IPS-11a (cell line): Measurements from ENCODE around the gene NIPAL4.

ENCODE experiments used
- H3K4me3 ChIP-seq: one replicate; pipeline ENCODE4 v1.5.1; 2013; ENCODE audit warnings: low read depth, low read length, control low read depth

NIPAL4 gene

DNA sequence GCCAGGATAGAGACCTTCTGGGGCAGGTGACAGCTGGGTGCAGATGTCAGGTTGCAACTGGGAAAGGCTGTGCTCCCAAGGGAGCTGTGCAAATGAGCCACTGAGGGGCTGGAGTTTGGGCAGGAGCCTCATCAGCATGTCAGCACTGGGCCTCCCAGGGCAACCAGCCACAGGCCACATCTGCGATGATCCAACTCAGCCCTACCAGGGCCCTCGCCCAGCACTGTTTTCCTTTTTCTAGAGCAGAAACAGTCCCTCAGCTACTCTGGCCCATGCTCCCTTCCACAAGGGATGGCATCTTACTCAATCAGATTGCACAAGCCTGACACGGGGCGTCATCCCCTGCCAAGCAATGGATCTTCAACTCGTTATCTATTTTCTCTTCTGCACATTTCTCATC is 24.8 kb downstream of the NIPAL4 start:
- H3K4me3 ChIP-seq, result no peak overlapping the region

DNA sequence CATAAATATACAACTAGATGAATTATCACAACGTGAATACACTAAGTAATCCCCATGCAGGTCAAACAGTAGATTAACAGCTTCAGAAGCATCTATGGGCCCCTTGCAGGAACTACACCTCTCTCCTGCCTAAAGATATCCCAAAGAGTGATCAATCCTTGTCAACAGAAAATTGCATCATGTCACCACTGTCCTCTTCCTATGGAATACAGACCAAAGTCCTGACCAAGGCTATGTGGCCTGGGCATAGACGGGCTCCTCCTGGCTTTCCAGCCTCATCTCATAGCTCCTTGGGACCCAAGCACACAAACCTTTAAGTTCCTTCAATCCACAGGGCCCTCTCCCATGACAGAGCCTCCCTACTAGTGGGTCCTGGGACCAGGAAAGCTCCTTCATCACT is 25.3 kb downstream of the NIPAL4 start:
- H3K4me3 ChIP-seq, result no peak overlapping the region

DNA sequence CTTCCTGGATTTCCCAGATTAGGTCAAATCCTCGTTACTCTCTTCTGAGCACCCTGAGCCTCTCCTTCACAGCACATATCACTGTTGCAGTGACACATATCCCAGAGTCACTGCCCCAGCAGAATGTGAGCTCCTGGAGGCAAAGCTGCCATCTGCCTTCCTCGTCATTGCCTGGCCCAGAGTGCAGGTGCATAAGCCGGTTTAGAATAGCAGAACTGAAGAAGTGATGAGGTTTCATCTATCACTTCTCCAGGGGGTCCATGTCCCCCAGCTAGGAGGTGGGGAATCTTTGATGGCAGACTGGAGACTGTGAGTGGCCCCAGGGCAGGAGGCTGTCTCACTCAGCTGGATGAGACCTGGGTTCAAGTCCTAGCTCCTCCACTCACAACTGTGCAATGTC is 25.8 kb downstream of the NIPAL4 start:
- no peak overlapping the region for H3K4me3 ChIP-seq

DNA sequence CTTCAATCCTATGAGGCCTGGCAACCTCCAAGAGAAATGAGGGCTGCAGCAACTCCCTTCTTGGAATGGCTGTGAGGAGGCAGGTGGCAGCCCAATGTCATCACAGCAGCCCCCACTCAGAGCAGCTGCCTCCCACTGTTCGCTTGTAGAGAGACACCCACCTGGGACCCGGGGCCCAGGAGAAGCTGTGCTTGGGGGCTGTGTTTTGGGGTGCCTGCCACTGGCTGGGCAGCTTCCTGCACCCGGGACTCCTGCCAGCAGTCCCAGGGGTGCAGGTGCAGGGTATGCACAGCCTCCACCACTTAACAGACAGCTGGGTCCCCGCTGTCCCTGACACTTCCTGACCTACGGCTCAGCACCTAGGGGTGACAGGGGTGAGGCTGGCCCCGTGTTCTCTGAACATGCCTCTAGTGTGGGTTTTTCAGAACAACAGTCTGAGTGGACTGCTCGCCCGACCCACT is 26.2 kb downstream of the NIPAL4 start:
- H3K4me3 ChIP-seq, result no peak overlapping the region

DNA sequence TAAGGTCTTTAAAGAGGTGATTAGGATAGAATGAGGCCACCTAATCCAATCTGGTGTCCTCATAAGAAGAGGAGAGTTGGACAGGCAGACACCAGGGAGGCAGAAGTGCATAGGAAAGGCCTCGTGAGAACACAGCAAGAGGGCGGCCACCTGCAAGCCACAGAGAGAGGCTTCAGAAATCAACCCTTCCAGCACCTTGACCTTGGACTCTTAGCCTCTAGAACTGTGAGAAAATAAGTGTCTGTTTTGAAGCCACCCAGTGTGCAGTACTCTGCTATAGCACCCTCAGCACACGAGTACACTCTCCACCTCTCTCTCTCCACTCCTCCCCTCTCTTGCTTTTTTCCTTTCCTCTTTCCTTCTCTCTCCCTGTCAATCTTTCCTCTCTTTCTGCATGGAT is 26.8 kb downstream of the NIPAL4 start:
- H3K4me3 ChIP-seq, result no peak overlapping the region

DNA sequence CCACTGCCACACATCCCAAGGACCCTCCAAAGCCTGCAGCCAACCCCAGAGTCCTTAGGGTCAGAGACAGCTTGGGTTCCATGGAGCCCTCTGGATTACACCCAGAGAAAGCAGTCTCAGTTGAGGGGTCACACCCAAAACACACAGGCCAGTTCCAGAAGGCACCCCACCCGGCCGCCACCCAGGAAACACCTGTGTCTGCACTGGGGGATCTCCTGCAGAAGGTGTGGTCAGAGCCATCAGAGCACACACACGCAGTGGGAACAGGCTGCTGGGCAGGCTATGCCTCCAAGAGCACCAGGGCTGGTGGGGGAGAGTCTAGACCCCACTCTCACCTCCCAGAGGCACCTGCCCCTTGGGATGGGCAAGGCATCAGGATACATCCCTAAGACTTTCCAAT is 27.3 kb downstream of the NIPAL4 start:
- no peak overlapping the region for H3K4me3 ChIP-seq

DNA sequence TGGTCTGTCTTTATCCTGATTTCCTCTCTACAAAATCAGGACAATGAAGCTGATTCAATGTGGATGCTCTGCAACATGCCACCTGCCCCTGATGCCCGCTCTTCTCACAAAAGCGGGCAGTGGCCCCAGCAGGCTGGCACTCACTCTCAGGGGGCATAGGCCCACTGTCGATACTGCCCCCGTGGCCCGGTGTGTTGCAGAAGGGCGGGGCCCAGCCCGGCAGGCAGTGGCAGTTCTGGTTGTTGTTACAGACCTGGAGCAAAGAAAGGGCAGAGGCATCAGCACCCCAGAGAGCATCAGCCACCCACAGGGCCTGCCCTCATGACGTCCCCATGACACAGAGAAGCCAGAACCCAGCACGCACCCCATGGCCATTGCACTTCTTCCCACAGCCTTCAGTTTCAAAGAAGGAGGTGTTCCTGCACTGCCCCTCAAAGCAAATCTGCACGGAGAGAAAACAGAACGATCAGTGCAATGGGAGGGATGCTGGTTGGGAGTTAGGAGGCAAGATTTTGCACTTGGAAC is 31.5 kb downstream of the NIPAL4 start:
- no peak overlapping the region for H3K4me3 ChIP-seq

DNA sequence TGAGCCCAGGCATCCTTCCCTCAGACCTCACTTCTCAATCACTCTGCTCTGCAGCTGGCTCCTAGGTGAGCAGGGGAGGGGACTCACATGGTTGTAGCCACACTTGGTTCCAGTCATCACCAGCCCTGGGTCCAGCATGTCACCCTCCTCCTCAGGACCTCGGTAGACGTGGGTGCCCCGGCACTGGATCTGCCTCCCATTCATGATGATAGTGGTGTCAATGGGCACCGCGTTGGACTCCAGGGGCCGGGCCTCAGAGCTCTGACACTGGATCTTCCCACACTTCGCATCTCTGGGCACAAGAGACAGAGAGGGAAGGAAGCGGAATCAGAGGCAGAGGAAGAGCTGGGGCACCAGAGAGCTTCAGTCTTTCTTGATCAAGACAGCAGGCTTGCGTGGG is 32.9 kb downstream of the NIPAL4 start:
- H3K4me3 ChIP-seq, result no peak overlapping the region

DNA sequence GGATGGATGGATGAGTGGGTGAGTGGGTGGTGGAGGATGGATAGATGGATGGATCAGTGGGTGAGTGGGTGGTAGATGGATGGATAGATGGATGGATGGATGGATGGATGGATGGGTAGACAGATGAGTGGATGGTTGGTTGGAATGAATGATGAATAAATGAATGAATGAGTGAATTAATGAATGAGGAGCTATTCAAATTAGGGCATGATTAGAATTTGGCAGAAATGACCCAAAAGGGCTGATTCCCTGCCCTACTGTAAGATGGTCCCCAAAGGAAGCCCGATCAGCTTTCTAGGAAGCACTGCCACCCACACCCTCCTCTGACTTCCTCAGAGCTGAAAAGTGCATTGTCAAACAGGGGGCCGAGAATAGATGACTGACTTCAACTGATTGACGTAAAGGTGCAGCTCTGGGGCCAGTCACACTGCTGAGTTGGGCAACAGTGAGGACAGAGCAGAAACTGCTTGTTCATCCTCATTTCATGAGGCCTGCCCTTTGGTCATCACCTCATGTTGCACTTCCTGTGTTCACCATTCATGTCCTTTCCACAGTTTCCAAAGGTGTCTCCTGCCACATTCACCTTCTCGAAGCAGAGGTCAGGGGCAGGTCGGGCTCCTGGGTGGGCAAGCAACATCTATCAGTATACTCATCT is 34.3 kb downstream of the NIPAL4 start:
- H3K4me3 ChIP-seq, result no peak overlapping the region

DNA sequence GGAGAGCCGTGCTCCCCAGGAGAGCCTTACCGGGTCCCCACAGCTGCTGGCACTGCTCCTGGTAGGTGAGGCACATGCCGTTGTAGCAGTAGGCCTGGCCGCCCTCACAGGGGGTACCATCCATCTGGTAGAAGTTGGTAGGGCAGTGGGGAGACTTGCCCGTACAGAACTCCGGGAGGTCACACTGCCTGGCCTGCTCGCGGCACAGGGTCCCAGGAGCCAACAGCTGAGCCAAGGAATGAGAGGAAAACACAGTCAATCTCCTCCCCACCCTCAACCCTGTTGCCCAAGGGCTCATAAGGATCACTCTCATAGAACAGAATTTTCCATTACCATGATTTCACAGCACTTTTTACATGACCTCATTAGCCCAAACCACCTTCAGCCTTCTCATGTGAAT is 36.9 kb downstream of the NIPAL4 start:
- H3K4me3 ChIP-seq, result no peak overlapping the region

DNA sequence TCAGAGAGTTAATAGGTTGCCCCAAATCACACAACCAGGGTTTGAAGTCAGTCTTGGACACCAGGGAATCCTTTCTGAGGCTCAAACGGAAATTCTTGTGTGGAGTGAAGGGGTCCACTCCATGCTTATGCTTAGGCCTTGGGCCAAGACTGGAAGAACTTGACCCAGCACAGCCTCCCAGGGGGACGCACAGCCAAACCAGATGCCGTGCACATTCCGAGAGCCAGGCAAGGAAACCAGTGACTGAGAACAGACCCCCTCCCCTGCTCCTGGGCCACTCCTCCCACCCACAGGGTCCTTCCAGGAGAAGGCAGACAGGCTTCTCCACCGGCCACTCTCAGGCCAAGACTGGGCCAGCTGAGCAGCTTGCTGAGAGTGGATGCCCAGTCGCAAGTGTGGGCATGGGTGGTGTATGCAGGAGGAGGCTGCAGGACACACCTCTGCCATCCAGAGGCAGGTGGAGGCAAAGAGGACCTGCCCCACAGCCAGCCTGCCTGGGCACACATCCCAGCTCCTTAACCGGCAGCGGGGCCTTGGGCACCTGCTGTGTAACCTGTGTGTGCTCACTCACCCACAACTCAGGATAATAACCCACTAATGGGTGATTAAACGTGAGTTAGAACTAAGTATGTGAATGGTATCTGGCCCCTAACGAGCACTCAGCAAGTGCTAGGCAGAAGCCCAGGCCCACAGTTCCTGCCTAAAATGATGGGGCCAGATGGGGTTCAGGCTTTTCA is 38.0 kb downstream of the NIPAL4 start:
- no peak overlapping the region for H3K4me3 ChIP-seq

DNA sequence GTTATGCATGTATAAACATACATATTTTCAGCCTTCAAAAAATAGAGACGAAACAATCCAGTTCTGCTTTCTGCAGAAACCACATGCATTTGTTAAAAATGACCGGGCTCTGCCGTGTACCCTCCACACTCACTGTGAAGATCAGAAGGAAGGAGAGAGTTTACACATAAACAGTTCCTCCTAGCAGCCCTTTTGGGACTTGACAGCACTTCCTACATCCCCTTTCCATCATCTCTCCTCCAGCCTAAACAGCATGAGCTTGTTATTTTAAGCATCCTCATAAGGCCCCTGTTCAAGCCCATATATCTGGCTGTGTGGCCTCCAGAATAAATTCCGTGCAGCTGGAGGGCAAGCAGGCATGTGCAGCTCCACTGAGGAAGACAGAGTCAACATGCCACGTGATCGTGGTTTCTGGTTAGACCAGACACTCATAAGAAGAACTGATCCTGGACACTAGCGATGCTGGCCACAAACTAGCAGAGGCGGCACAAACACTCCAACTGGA is 42.2 kb downstream of the NIPAL4 start:
- no peak overlapping the region for H3K4me3 ChIP-seq

DNA sequence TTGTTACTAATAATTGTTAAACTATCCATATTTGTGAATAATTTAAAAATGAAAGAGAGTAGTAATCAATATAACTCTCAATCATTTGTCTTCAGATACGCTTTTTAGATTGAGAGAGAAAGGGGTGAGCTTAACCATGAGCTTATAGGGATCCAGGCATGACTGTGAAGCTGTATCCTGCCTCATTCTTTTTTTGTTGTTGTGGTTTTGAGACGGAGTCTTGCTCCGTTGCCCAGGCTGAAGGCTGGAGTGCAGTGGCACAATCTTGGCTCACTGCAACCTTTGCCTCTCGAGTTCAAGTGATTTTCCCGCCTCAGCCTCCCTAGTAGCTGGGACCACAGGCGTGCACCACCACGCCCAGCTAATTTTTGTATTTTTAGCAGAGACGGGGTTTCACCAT is 44.0 kb downstream of the NIPAL4 start:
- no peak overlapping the region for H3K4me3 ChIP-seq

DNA sequence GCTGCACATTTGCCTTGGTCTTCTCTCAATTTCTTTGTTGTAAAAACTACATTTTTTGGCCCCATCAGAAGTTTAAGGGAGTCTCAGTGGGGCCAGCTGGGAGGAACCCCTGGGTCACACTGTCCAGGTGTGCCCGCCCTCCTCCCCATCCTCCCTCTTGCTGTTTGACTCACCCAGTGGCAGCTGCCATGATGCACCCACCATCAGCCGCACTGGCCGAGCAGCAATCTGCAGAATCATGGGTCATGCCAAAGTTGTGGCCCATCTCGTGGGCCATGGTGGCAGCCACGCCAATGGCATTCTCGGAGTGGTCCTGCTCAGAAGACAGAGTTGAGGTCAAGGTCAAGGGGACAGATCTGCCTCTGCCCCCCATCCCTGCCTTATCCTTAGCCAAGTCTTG is 45.5 kb downstream of the NIPAL4 start:
- H3K4me3 ChIP-seq, result no peak overlapping the region

DNA sequence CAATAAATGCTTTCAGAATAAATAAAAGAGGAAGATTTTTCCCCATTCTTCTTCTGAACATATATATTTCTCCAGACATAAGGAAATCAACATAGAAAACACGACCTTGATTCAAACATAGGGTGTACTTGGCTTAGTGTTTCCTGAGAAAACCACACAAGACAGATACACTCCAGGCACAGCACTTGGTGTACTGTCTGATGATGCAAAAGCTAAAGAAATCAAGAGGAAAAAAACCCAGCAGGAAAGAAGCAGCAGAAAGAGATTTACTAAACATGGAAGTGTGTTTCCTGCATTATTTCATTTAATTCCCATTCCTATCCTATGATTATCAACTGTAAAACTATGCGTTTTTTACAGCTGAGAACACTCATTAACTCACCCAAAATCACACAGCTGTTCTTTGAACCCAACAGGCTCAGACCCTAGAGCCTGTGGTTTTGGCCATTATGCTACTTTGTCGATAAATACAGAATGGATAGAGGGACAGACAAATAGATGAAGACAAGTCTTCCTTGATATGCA is 46.1 kb downstream of the NIPAL4 start:
- H3K4me3 ChIP-seq, result no peak overlapping the region

DNA sequence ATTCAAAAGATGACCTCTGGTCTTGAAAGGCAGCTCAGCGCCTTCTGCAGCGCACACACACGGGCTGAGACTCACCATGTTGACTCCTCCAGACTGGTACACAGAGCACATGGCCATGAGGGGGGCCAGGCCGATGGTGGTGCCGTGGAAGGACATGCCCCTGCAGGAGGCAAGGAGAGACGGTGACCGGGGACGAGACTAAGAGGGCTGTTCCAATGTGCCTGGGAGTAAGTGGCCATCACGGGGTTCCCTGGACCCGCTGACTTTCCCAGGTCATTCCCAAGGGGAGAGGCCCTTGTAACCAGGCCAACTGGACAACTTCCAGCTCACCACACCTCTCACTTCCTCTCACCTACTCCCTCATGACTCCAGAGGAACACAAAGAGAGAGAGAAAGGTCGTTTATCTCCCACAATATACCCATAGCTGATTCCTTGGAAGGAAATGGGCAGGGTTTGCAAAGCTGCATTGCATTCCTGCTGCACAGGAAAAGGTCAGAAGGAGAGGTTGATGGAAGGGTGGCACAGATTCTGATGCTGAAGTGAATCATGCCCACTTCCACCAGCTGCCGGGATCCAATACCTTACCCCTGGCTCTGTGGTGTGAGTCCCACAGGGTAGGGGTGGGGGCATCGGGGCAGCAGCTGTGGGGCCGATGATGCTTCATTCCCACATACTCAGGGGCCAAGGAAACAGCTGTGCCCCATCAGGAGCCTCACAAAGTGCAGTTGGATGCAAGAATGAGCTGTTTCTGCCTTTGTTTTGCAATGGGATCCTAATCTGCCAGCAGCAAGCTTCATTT is 47.2 kb downstream of the NIPAL4 start:
- no peak overlapping the region for H3K4me3 ChIP-seq

DNA sequence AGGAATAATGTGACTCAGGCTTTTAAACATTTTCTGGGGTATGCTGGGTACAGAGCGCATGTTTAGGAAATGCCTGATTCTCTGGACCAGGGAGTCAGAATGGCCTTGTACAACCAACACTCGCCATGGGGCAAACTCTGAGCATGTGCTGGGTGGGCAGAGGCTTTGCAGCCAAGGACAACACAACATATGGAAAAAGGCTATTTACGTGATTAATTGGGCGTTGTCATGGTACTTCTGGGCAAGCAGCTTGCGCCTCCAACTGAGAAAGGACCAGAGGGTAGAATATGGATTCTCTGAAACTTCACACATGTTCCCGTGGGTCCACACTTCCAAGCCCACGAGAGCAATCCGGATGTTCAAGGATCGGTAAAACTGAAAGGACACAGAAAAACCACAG is 49.1 kb downstream of the NIPAL4 start:
- H3K4me3 ChIP-seq, result no peak overlapping the region

DNA sequence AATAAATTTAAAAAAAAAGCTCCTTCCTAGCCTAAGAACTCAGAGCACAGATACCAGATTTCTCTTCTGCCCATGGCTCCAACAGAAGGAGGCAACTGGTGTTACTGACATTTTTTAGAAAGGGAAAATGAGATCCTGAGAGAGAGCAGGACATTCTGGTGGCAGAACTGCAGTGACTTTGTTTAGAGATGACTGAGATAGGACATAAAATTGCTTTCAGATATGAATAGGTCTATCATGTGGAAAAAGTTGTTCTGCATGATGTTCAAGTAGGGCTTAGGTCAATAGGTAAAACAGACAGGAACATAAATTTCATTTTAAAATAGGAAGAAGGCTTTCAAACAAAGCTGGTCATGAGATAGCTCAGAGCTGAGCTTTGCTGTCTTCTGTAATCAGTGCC is 49.6 kb downstream of the NIPAL4 start:
- no peak overlapping the region for H3K4me3 ChIP-seq

DNA sequence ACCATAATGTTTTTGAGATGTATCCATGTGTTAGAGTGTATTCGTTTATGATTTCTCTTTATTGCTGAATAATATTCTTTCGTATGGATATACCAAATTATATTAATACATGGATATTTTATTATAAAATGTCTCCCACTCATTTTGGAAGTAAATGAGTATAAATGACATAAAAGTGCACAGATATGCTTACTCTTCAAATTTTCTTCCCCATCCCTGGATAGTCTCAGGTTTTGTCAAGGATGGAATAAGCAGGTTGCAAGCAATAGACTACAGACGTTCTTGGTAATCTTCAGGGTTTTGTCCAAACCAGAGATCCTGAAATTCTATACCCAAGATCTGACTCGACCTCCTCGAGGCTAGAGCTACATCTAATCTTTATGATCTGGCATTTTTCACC is 50.7 kb downstream of the NIPAL4 start:
- no peak overlapping the region for H3K4me3 ChIP-seq

DNA sequence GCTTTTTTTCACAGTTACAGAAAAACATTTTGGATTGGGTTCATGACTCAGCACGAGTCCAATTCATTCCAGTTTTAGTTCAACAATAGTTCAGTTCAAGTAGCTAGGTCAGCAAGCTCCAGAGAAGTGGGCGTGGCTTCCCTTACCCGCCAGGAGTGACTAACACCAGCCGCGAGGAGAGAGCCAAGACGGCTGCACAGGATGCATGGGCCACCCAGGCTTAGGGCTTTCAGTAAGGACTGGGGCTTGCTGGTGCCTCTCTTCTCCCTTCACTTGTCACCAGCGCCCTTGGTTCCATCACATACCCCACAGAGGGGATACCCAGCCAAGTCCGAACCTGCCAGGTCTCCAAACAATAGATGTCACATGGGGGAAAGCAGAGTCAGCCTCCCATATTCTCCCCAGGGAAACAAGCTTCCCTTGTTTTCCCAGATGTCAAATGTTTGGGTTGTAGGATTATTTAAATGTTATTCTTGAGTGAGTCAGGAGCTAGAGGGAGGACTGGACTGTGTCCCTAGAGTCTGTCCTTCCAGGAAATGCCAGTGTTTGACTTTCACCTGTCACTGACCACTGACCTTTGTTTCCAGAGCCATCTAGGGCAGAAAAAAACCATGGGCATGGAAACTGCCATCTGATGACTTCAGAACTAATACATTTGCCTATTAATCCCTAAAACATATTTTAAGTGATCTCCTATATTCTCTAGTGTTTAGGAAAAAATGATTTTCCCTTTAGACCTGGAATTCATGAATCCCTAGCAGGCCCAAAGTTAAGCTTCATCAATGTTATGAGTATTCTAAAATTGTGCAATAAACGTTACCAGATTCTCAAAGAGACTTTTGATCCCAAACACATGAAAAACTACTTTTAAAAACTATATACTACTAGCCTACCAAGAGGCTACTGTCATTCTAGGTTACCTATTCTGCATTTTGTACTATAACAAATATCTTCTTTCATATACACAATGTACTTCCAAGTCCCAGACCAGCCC is 51.9 kb downstream of the NIPAL4 start:
- H3K4me3 ChIP-seq, result no peak overlapping the region
